VCaP (cell line): ENCODE results near the gene COPE.

Source experiments
- H3K27ac ChIP-seq: fragments of 450-650 bp; 2 replicates; pipeline ENCODE4 v1.5.1; 2017
- CTCF ChIP-seq: fragments of 450-650 bp; conservative IDR thresholded peaks from 2 replicates; pipeline ENCODE4 v1.5.1; 2017; ENCODE audit warnings: mild to moderate bottlenecking, moderate library complexity

The COPE gene

GRCh38 chr19:18860725-18861124 is 58.5 kb downstream of the COPE start:
- TF ChIP-seq CTCF, result no peak
- peak overlapping the region; percentile 5; the same call in 1 of the 2 replicates for H3K27ac ChIP-seq

DNA sequence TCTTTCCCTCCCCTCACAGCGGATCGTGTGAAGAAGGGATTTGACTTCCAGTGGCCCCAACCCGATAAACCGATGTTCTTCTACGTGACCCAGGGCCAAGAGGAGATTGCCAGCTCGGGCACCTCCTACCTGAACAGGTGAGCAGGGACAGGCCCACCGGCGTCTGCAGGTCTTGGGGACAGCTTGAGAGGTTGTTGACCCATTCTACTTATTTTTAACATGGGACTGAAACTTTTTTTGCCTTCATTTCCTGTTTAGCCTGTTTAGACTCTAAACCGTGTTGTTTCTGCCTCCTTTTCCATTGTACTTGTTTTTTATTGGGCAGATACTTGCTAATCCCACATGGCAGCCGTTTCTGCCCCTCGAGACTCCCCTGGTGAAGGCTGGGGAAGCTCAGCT is 58.9 kb downstream of the COPE start:
- no peak for TF ChIP-seq CTCF
- H3K27ac ChIP-seq, result peak overlapping the region; percentile 40

- no peak for TF ChIP-seq CTCF
- H3K27ac ChIP-seq, result peak overlapping the region; percentile 40
Observed at GRCh38 chr19:18859676-18860301, 59.4 kb downstream of the COPE start.

- peak overlapping the region; percentile 40 for H3K27ac ChIP-seq
- no peak for TF ChIP-seq CTCF
Observed at GRCh38 chr19:18858906-18859646, 60.1 kb downstream of the COPE start.

DNA sequence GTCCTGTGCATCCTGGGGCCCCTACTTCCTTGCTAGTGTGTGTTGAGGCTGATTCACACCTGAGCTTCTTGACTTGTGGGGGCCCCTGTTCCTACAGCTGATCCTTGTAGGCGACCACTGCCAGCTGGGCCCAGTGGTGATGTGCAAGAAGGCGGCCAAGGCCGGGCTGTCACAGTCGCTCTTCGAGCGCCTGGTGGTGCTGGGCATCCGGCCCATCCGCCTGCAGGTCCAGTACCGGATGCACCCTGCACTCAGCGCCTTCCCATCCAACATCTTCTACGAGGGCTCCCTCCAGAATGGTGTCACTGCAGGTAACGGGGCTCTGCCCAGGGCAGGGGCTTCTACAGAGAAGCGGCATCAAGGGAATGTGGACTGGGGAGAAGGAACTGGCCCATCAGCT is 62.0 kb downstream of the COPE start:
- 0 out of 2 replicates have a peak overlapping the region, but pooled peaks have one; percentile 9 for H3K27ac ChIP-seq
- no peak for TF ChIP-seq CTCF

DNA sequence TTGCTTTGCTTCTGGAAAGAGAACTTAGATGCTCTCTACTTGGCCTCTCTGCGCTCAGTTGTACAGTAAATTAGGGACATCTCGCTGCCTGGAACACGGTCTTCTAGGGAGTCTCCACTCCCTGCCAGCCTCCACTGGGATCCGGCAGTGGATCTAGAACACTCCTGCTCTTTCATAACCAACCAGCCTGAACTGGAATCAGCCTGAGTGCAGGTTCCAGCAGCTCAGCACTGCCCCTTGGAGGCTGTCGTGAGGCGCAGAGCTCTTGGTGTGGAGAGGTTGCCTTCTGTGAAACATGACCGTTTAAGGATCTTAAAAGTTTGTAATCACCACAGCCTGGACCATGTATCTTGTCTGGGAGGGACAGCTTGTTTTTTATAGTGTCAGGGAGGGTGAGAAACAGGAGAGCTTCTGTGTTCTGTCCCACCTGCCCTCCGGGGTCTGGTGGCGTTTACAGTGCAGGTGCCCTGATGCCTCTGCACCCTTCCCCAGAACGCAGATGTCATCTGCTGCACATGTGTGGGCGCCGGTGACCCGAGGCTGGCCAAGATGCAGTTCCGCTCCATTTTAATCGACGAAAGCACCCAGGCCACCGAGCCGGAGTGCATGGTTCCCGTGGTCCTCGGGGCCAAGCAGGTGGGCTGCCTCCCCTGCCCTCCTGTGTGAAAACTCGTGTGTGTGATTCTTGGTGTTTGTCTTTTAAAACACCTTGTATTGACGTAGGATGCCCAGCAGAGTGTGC is 62.6 kb downstream of the COPE start:
- peak; percentile 60 for TF ChIP-seq CTCF

More for the DNA sequence above, 62.6 kb downstream of the COPE start:
- H3K27ac ChIP-seq, result 0 out of 2 replicates have a peak overlapping the region, but pooled peaks have one; percentile 9
